Measurements from ENCODE around the gene TMEM231. TPM values are rescaled to one million over a fixed set of nuclear protein-coding genes. Genes with fewer than 3 reads are reported as not detected.
"Not testable (repeated sequence)": the region's sequence is repeated elsewhere in the genome, so short reads cannot be mapped to it uniquely, and the experiment has no call there.

TMEM231 gene
- total RNA-seq, 4 donors from 2014 or later: 6.0 to 11.9 (median 9.3) TPM

- Histone ChIP-seq H3K4me3 (no peak overlapping the region), H3K36me3 (peaks cover 20% of the 10 kb centered on the region), H3K9me3 (no peaks in the 10 kb centered on the region), H3K27ac (no peak overlapping the region), H3K27me3 (no peaks in the 10 kb centered on the region), H3K4me1 (peaks cover 14% of the 10 kb centered on the region)
- TF ChIP-seq POLR2AphosphoS5 (IDR thresholded peaks at IDR 0.05) (no peak), POLR2A (IDR thresholded peaks at IDR 0.05) (no peak), CTCF (IDR thresholded peaks at IDR 0.05) (no peak), EP300 (IDR thresholded peaks at IDR 0.05) (no peak)
- WGBS: 83% methylated on average over 6 of the region's 6 CpGs
- peak in 1 of 2 donors; percentile 6 for DNase-seq (ENCODE audit: low spot score in 2 of 2)
Measured at GRCh38 chr16:75593308-75593707, 37.3 kb upstream of the TMEM231 start.

- 66% methylated on average over 9 of the region's 9 CpGs for WGBS
- not testable (repeated sequence) for H3K27me3 ChIP-seq; H3K27ac ChIP-seq; H3K4me3 ChIP-seq; H3K9me3 ChIP-seq; DNase-seq (ENCODE audit: low spot score in 2 of 2); H3K36me3 ChIP-seq
- H3K4me1 ChIP-seq: peaks cover 14% of the 10 kb centered on the region
Measured at GRCh38 chr16:75591927-75592326, 35.9 kb upstream of the TMEM231 start.

GRCh38 chr16:75590920-75591843 is 35.1 kb upstream of the TMEM231 start:
- 43% methylated on average over 8 of the region's 8 CpGs for WGBS
- DNase-seq (ENCODE audit: low spot score in 2 of 2): peak in 1 of 2 donors; percentile 61
- H3K9me3 ChIP-seq: no peaks in the 10 kb centered on the region
- H3K36me3 ChIP-seq: peaks cover 4% of the 10 kb centered on the region
- TF ChIP-seq EP300 (IDR thresholded peaks at IDR 0.05) (no peak), CTCF (IDR thresholded peaks at IDR 0.05) (no peak), POLR2AphosphoS5 (IDR thresholded peaks at IDR 0.05) (no peak), POLR2A (IDR thresholded peaks at IDR 0.05) (no peak)
- no peak overlapping the region for H3K4me3 ChIP-seq
- peaks cover 14% of the 10 kb centered on the region for H3K4me1 ChIP-seq
- H3K27me3 ChIP-seq: no peaks in the 10 kb centered on the region
- peak overlapping the region; percentile 58 for H3K27ac ChIP-seq

GRCh38 chr16:75589306-75589705 is 33.3 kb upstream of the TMEM231 start:
- peaks cover 14% of the 10 kb centered on the region for H3K4me1 ChIP-seq
- TF ChIP-seq CTCF (IDR thresholded peaks at IDR 0.05) (no peak), EP300 (IDR thresholded peaks at IDR 0.05) (no peak), POLR2AphosphoS5 (IDR thresholded peaks at IDR 0.05) (no peak), POLR2A (IDR thresholded peaks at IDR 0.05) (no peak)
- 54% methylated on average over 3 of the region's 3 CpGs for WGBS
- DNase-seq (ENCODE audit: low spot score in 2 of 2): peak in 1 of 2 donors; percentile 62
- H3K9me3 ChIP-seq: no peaks in the 10 kb centered on the region
- H3K27me3 ChIP-seq: no peaks in the 10 kb centered on the region
- no peak overlapping the region for H3K4me3 ChIP-seq
- peak overlapping the region; percentile 2 for H3K27ac ChIP-seq
- H3K36me3 ChIP-seq: peaks cover 7% of the 10 kb centered on the region

GRCh38 chr16:75588716-75589115 is 32.7 kb upstream of the TMEM231 start:
- no peaks in the 10 kb centered on the region for H3K27me3 ChIP-seq
- no peak overlapping the region for H3K27ac ChIP-seq
- H3K9me3 ChIP-seq: no peaks in the 10 kb centered on the region
- TF ChIP-seq CTCF (IDR thresholded peaks at IDR 0.05) (no peak), POLR2AphosphoS5 (IDR thresholded peaks at IDR 0.05) (no peak), POLR2A (IDR thresholded peaks at IDR 0.05) (no peak), EP300 (IDR thresholded peaks at IDR 0.05) (no peak)
- DNase-seq (ENCODE audit: low spot score in 2 of 2): peak in 1 of 2 donors; percentile 25
- WGBS: 95% methylated on average over 4 of the region's 4 CpGs
- H3K4me3 ChIP-seq: no peak overlapping the region
- peaks cover 3% of the 10 kb centered on the region for H3K36me3 ChIP-seq
- H3K4me1 ChIP-seq: peaks cover 14% of the 10 kb centered on the region
